ENCODE results near the gene TLN1.

DNA sequence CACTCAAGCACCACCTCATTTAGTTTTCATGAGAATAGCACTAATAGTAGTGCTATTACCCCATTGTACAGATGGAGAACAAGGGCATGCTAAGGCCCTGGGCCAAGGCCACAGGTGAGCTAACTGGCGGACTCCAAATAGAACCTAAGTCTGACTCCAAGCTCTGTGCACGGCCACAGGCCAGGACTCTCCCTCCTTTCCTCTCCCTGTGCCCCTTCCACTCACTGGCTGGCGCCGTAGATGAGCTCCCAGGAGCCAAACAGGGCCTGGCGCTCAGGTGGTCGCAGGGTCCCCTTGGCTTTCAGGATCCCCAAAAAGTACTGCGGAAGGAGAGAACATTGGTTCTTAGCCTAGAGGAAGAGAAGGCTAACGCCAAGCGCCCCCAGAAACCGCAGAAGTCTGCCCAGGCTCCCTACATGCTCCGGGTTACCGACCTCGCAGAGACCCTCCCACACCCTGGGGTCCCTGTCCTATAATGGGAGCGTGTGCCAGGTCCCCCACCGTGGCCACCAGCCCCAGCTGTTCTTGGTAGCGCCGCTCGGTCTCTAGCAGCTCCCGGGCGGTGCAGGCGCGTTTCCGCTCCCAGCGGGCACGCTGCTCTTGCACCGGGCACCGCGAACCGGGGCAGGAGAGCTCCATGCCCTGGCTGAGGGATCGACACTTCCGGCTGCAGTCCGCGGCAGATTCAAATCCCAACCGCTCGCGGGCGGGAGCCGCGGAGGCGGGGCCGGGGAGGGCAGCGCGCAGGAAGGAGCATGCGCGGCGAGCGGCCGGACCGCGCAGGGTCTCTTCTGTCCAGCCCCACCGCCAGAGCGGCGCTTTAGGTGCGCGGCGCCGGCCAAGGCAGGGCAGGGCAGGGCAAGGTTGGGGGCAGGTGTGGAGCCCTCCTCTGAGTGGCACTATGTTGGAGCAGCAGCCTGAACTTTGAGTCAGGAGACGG is 67.2 kb downstream of the TLN1 start, which contains the start of gene ARHGEF39:
- TF ChIP-seq POLR2A (IDR thresholded peaks at IDR 0.05) (no peak), EP300 (IDR thresholded peaks at IDR 0.05) (no peak), POLR2AphosphoS5 (IDR thresholded peaks at IDR 0.05) (no peak)
- TF ChIP-seq, protein P1, sequence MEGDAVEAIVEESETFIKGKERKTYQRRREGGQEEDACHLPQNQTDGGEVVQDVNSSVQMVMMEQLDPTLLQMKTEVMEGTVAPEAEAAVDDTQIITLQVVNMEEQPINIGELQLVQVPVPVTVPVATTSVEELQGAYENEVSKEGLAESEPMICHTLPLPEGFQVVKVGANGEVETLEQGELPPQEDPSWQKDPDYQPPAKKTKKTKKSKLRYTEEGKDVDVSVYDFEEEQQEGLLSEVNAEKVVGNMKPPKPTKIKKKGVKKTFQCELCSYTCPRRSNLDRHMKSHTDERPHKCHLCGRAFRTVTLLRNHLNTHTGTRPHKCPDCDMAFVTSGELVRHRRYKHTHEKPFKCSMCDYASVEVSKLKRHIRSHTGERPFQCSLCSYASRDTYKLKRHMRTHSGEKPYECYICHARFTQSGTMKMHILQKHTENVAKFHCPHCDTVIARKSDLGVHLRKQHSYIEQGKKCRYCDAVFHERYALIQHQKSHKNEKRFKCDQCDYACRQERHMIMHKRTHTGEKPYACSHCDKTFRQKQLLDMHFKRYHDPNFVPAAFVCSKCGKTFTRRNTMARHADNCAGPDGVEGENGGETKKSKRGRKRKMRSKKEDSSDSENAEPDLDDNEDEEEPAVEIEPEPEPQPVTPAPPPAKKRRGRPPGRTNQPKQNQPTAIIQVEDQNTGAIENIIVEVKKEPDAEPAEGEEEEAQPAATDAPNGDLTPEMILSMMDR (IDR thresholded peaks at IDR 0.05), result no peak

Data from suprapubic skin (tissue), 4 donors.